Lung microvascular endothelial cell (primary cell): ENCODE results near the gene SEMA4F. TPM values are rescaled to one million over a fixed set of nuclear protein-coding genes. Genes with fewer than 3 reads are reported as not detected.
"Not testable (repeated sequence)": the region's sequence is repeated elsewhere in the genome, so short reads cannot be mapped to it uniquely, and the experiment has no call there.

Source experiments
- DNase-seq, 2 donors: peaks; one replicate each; pipeline versions ENCODE4 v3.0.0 to v3.0.0-alpha.2; 2010; ENCODE audit warnings: low read depth in 2 of 2
- total RNA-seq: library from RNA; depleted of rRNA; stranded (reverse); fragments of >200 nt; gene quantifications from 2 replicates; pipeline ENCODE4 v1.2.1, GENCODE V29; 2014

The SEMA4F gene, protein sequence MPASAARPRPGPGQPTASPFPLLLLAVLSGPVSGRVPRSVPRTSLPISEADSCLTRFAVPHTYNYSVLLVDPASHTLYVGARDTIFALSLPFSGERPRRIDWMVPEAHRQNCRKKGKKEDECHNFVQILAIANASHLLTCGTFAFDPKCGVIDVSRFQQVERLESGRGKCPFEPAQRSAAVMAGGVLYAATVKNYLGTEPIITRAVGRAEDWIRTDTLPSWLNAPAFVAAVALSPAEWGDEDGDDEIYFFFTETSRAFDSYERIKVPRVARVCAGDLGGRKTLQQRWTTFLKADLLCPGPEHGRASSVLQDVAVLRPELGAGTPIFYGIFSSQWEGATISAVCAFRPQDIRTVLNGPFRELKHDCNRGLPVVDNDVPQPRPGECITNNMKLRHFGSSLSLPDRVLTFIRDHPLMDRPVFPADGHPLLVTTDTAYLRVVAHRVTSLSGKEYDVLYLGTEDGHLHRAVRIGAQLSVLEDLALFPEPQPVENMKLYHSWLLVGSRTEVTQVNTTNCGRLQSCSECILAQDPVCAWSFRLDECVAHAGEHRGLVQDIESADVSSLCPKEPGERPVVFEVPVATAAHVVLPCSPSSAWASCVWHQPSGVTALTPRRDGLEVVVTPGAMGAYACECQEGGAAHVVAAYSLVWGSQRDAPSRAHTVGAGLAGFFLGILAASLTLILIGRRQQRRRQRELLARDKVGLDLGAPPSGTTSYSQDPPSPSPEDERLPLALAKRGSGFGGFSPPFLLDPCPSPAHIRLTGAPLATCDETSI
- 1.8 and 2.2 TPM in 2 replicates for total RNA-seq

DNA sequence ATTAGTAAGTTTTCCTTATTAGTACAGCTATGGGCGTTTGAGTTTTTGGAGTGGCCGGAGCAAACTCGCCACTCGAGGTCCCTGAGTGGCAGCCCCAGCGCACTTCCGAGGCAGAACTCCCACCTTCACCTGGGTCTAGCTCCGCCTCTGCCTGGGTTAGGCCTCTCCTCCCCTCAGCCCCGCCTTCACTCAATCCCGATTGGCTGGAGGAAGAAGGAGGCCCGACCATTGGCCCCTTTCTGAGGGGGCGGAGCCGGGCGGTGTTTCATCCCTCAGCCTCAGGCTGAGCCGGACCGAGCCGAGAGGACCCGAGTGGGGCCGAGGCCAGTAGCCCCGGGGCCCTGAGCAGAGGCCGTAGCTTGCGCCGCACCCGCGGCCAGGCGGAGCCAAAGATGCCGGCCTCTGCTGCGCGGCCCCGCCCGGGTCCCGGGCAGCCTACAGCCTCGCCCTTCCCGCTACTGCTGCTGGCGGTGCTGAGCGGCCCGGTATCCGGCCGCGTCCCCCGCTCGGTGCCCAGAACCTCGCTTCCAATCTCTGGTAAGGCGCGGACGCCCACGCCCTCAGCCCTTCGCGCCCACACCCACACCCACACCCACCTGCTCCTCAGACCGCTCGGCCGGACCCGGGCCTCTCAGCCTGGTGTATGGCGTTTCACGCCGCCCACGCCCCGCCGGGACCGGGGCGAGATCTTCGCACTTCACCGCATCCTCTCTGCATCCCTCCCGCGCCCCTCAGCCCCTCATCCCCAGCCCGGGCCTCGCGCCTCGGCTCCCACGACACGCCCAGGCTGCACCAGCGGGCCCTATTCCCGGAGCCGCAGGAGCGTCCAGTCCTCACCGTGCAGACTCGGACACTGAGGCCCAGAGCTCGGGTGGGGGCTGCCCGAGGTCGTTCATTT is at the start of gene SEMA4F:
SEMA4F (plus strand) TSS at position 263 of the 898 bp plus-strand sequence; CDS start at position 393, 130 bp downstream.
- peak; percentile 83 to 88 for DNase-seq

DNA sequence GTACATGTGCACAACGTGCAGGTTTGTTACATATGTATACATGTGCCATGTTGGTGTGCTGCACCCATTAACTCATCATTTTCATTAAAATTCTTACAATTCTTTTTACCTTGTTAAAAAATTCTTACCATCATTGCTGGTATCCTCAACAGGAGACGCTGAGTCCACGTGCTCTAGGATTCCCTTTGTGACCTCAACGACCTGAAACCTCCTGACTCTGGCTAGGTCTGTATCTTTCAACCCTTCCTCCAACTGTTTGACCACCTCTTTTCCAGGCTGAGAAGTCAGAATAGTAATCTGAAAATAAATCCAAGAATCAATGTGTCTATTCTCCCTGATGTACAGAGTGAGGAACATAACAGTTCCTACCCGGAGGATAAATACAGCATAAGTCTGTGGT is 47.1 kb upstream of the SEMA4F start:
- DNase-seq, result no peak

DNA sequence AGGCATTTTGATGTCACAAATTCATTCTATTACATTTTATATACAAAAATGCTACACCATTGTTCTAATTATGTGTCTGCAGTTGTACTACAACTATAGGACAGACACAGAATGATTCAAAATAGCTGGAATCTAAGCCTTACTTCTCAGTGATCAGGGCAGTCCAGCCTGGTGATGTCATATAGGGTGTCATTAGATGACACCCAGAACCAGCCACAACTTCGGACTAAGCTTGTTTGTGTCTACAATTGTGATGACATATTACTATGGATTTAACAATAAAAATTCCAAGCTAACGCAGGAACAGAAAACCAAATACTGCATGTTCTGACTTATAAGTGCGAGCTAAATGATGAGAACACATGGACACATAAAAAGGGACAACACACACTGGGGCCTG is 36.9 kb upstream of the SEMA4F start:
- DNase-seq, result no peak

DNA sequence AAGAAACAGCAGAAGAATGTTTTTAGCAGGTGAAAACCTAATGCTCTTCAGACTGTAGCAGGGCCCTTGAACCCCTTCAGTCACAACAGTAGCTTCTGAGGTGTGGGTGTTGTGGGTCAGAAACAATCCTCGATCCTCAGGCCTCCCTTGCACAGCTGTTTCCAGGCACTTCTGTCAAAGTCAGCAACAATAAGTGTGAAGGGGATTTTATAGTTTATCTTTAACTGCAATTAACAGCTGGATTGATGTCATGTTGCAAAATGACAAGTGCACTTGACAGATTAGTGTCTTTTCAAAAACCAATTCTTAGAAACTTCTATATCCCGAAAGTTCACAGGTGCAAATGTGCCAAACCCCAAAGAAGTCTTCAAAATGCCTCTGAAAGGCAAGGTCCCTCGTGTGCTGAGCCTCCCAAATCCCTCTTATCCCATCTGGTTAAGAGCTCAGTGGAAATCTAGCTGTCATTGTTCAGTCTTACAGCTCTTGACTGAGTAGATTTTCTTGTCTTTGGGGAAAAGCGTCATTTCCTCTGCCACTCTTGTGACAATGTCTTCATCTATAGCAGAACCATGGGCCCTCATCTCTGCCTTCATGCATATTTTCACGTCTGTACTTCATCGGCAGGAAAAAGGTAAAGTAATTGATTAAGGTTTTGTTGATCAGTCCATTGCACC is 35.5 kb upstream of the SEMA4F start:
- no peak for DNase-seq

DNA sequence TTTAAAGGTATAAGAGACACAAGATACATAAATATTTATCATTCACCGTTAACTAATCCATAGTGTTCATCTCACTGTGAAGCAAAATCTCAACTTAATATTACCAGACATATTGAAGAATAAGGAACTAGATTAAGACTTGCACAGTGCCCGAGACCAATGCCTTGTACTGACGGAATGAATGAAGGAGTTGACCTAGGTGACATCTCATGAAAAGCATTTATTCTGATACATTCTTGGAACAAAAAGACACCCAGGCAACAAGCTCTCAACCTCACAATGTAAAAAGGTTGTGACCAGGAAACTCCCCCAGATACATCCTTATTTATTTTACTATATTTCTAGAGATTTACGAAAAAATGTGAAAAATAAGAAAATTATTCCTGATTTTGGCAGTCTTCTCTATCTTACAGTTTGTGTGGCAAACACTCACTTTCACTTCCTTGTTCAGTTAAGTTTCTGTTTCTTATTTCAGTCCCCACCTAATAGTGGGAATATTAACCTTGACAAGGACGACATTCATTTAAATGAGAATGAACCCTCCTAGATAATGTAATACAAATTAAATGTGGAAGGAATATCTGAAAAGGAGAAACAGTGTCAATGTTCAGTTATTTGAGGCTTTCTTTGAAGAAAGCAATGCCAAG is 34.3 kb upstream of the SEMA4F start:
- DNase-seq, result no peak

DNA sequence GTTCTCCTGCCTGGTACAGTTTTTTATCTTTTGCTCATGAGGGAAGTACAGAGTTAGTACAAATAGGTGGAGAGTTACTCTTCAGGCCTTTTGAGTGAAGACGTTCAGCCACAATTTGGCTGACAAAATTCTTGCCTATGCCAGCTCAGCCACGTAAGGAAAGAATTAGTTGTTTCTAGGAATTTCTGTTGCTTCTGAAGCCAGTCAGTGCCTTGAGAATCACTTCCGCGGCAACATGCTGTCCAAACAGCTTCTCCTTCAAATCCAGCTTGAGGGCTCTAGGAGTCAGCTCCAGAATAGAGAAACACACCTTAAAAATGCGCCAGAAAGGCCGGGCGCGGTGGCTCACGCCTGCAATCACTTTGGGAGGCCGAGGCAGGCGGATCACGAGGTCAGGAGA is 33.4 kb upstream of the SEMA4F start:
- DNase-seq, result no peak

DNA sequence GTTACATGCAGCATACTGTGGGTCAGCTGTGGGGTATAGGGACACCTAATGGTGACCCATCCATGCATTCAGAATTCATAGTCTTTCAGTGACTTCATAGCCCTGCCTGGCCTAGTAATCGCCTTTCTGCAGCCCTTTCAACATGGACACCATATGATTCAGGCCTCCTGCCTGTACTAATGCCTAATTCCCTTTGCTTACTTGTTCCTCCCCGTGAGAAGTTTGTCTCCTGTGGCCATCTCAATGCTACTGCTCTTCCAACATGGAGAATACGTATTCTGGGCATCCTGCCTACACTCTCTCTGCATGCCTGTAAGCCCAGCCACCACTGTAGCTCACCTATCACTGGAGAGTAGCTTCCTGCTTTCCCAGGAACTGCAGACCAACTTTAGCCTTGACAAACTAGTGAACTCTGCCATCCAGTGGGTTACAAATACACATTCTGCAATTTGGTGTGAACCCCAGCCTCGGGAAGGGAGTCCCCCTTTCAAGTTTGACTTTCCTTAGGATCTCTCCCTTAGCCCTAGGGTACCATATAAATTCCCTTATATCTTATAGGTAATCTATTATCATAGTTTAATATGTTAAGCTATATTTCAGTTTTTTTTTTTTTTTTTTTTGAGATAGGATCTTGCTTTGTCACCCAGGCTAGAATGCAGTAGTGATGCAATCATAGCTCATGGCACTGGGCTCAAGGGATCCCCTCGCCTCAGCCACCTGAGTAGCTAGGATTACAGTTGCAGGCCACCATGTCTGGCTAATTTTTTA is 28.2 kb upstream of the SEMA4F start:
- no peak for DNase-seq

DNA sequence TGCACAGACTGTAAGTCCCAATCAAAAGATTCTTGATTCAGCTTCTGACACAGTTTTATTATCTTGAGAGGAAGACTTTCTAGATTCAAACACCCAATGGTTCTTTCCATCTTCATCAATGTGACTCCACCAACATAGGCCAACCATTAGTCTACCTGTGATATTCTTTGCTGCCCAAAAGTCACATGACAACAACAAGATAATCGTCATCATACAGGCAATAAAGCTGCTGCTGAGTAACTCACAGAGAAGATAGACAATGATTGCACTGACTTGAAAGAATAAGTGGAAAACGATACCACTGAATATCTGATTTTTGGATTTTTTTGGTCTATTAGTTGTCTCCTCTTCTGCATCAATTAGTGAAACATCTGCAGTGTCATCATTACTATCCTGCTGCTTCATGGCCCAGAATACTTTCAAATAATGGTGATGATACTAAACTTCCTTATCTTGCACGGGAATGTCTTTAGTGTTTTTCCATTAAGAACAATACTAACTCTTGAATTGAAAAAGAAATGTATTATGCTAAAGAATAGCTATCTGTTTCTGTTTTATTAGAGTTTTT is 25.4 kb upstream of the SEMA4F start:
- DNase-seq, result no peak

DNA sequence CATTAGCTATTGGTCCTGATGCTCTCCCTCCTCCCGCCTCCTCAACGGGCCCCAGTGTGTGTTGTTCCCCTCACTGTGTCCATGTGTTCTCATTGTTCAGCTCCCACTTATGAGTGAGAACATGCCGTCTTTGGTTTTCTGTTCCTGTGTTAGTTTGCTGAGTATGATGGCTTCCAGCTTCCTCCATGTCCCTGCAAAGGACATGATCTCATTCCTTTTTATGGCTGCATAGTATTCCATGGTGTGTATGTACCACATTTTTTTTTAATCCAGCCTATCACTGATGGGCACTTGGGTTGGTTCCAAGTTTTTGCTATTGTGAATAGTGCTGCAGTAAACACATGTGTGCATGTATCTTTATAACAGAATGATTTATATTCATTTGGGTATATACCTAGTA is 23.6 kb upstream of the SEMA4F start:
- DNase-seq, result not testable (repeated sequence)

DNA sequence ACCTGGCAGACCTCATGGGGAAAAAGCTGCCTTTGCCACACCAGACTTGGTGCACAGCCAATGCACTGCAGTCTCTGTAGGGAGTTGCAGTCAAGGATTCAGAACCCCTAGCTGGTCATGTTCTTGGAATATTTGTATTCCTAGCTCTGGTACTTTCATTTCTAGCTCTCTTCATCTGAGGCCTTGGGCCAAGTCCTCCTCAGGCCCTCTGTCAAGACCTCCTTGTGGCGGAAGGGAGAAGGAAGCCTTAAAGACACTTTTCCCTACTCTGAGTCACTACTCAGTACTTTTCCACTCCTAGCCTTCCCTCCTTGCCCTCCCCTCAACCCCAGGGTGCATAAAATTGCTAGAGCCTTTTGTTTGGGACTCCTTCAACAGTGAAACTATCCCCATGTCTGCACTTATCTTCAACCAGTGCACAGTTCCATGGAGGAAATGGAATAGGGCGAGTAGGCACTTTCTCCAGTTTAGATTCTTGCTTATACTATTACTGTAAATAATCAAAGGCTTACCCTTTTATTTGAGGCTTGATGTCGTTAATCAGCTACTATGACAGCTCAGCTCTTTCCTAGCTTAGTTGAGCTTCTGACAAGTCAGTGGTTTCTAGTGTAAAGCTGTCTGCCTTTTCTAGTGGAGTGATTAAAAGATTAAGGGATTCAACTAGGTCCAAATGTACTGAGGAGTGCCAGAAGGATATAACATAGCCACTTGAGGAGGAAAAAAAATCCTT is 21.7 kb upstream of the SEMA4F start:
- DNase-seq, result peak in 1 of 2 donors; percentile 43

DNA sequence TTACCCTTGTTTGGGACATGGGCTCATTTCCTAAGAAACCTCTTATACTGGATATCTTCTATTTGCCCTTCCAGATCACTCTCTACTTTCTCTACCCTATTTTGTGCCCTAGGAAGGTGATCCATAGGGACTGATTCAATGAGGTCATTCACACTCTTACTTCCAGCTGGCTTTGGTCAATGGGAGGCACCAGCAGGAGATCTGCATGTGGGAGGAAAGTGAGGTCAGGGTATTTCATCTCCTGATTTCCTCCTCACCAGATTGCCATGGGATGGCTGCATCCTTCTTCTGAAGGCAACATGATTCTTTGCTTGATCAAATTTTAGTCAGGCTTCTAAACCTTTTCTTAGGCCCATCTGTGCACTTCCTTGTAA is 21.1 kb upstream of the SEMA4F start:
- no peak for DNase-seq

DNA sequence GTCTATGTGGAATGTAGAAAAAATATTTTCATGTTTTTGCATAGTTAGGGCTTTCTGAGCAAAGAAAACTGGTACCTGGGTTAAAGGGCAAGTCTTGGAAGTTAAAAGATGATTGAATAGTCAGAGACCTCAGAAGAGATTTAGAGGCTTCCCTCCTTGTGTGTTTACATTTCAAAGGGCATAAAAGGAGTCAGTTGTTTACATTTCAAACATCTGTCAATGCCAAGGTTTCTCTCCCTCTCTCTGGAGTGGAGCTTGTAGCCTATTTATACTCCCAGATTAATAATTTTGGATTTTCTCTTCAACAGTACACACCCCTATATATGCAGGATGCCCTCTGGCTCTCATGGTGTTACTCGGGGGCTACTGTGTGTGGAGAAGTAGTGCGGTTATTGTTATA is 14.5 kb upstream of the SEMA4F start:
- DNase-seq, result no peak

DNA sequence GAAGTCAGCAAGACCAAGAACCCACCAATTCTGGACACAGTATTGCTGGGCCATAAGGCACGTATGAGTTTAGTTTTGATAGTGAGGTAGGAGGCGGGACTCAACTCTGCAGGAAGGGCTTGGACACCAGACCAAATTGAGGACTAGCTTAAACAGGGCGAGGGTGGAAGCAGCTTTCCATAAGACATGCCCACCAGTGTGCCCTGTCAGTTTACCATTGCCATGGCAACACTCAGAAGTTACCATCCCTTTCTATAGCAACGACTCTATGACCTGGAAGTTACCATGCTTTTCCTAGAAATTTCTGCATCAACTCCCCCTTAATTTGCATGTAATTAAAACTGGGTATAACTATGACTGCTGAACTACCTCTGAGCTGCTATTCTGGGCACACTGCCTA is 8.7 kb upstream of the SEMA4F start:
- DNase-seq, result no peak

DNA sequence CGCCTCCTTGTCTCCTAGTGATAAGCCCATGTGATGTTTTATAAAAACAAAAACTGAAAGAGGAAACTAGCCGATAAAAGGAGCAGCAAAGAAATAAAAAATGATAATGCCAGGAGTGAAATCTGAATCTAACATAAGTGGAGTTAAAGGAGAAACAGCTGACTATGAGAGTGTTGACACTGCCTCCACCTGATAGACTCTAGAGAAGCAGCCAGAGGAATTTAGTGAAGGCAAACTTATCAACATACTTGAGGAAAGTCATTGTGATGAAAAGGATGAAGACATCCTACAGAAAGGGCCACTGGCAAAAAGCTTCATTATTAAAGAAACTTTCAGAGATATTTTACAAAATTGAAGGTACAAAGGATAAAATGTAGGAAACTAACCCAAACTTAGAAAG is 7.8 kb upstream of the SEMA4F start:
- DNase-seq, result no peak

DNA sequence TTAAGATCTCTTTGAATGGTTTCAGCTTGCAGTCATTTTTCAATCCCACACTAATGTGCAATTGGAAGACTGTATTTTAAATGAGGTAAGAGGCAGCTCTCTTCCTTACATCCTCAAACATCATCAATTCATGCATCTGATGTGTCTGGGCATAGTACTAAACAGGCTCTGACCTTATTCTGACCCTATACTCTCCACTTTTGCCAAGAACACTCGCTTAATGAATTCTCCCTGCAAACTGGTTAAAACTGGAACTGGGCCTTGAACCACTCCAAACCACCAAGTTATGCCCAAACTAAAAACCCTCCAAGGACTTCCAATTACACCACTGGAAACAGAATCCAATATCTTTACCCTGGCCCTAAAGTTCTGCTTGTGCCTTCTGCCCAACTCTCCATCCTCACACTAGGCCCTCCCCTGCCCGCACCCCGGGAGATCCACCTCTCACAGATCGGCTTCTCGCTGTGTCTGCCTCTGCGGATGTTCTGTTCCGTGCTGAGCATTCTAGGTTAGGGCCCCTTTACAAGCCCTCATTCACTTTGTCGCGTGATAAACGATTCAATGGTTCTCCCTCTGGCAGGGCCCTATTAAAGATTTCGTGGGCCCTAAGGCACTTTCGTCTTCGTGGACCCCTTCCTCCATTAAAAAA is 7.1 kb upstream of the SEMA4F start:
- DNase-seq, result no peak

DNA sequence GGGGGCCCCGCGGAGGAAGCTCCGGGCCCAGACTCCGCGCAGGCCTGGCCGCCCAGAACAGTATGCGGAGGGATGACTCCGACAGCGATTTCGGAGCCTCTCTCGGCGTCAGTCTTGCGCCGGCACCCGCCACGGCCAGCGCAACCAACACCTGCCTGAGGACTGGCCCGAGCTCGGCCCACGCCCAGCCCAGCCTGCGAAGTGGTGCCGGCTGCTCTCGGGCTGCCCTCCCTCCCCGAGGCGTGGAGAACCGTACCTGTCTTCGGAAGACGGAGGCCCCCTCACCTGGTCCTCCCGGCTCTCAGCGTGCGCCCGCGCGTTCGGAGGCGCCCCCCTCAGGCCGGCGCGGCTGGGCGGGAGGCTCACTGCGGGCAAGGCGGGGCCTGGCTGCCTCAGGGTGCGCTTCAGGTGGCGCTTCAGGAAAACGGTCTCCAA is 6.0 kb upstream of the SEMA4F start, which contains the start of gene M1AP:
M1AP (minus strand) TSS at position 322 of the 435 bp plus-strand sequence. CDS start 8,055 bp downstream, outside the sequence.
- no peak for DNase-seq

DNA sequence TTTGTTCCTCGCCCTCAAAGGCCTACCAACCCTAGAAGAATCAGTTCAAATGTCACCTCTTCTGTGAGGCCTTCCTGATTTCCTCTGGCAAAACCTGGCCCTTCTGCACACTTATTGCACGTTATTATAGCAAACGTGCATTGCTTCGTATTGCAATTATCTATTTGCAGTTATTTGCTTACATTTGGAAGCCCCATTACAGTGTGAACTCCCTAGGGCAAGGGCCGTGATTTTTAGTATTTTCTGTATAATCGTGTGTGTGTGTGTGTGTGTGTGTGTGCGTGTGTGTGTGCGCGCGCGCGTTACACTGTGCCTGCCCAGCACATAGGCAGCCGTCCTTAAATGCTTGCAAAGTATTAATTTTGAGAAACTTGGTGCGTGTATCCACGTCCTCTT is 460 bp upstream of the SEMA4F start:
- no peak for DNase-seq

DNA sequence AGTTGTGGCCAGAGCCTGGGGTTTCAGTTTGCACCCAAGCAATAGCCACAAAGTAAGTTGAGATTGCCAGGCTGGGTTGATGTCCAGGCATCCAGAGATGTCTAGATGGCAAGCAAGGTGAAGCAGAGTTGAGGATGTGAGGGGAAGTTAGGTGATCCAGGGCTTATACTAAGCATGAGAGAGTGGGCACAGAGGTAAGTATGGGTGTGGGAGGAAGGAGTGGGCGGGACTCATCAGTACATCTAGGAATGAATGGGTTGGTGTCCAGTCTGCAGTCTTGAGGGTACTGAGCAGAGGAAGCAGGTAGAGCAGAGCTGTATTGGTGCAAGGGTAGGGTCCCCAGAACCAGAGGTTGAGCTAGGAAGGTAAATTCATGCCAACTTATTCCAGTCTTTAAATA is 1.5 kb downstream of the SEMA4F start:
- DNase-seq, result no peak
